ENCODE results near the gene MTHFD1. TPM values are rescaled to one million over a fixed set of nuclear protein-coding genes. Genes with fewer than 3 reads are reported as not detected.
A peak's percentile ranks its signal among the peaks of the same experiment; 100 is the strongest.

The MTHFD1 gene
- total and polyA plus RNA-seq, 2 experiments from 2014 or later, result 37.8 to 63.6 TPM

- Histone ChIP-seq H3K4me1 (ENCODE audit: low read depth) (peaks cover 26% of the 10 kb centered on the region), H3K4me3 (no peak overlapping the region), H3K36me3 (no peaks in the 10 kb centered on the region), H3K9me3 (ENCODE audit: low read depth) (no peaks in the 10 kb centered on the region), H3K27ac (no peak overlapping the region), H3K27me3 (no peaks in the 10 kb centered on the region)
- no peak for TF ChIP-seq CTCF (IDR thresholded peaks at IDR 0.05; ENCODE audit: low read depth, low read length)
- DNase-seq (ENCODE audit: low read depth in 1 of 2, low spot score in 1 of 2), result peak in 1 of 2 donors; percentile 91
Observed at GRCh38 chr14:64438181-64438841, 50.2 kb downstream of the MTHFD1 start.

- Histone ChIP-seq H3K27me3 (no peaks in the 10 kb centered on the region), H3K36me3 (no peaks in the 10 kb centered on the region), H3K27ac (no peak overlapping the region), H3K9me3 (ENCODE audit: low read depth) (no peaks in the 10 kb centered on the region), H3K4me1 (ENCODE audit: low read depth) (peaks cover 32% of the 10 kb centered on the region), H3K4me3 (no peak overlapping the region)
- no peak for TF ChIP-seq CTCF (IDR thresholded peaks at IDR 0.05; ENCODE audit: low read depth, low read length)
- no peak for DNase-seq (ENCODE audit: low read depth in 1 of 2, low spot score in 1 of 2)
Observed at GRCh38 chr14:64439141-64439540, 51.0 kb downstream of the MTHFD1 start.

GRCh38 chr14:64440494-64440893 is 52.3 kb downstream of the MTHFD1 start:
- Histone ChIP-seq H3K9me3 (ENCODE audit: low read depth) (no peaks in the 10 kb centered on the region), H3K27me3 (no peaks in the 10 kb centered on the region), H3K4me1 (ENCODE audit: low read depth) (peaks cover 29% of the 10 kb centered on the region), H3K4me3 (no peak overlapping the region), H3K27ac (no peak overlapping the region), H3K36me3 (no peaks in the 10 kb centered on the region)
- no peak for TF ChIP-seq CTCF (IDR thresholded peaks at IDR 0.05; ENCODE audit: low read depth, low read length)
- DNase-seq (ENCODE audit: low read depth in 1 of 2, low spot score in 1 of 2), result no peak

GRCh38 chr14:64442300-64442988 is 54.3 kb downstream of the MTHFD1 start:
- H3K27ac ChIP-seq, result peak overlapping the region; percentile 67
- H3K27me3 ChIP-seq, result no peaks in the 10 kb centered on the region
- no peaks in the 10 kb centered on the region for H3K9me3 ChIP-seq (ENCODE audit: low read depth)
- peak; percentile 56 to 88 for DNase-seq (ENCODE audit: low read depth in 1 of 2, low spot score in 1 of 2)
- H3K4me1 ChIP-seq (ENCODE audit: low read depth), result peaks cover 32% of the 10 kb centered on the region
- H3K36me3 ChIP-seq, result no peaks in the 10 kb centered on the region
- TF ChIP-seq CTCF (IDR thresholded peaks at IDR 0.05; ENCODE audit: low read depth, low read length), result no peak
- H3K4me3 ChIP-seq, result no peak overlapping the region

GRCh38 chr14:64444140-64444539 is 56.0 kb downstream of the MTHFD1 start:
- Histone ChIP-seq H3K9me3 (ENCODE audit: low read depth) (no peaks in the 10 kb centered on the region), H3K27ac (no peak overlapping the region), H3K36me3 (peaks cover under 1% of the 10 kb centered on the region), H3K4me3 (no peak overlapping the region), H3K4me1 (ENCODE audit: low read depth) (peaks cover 32% of the 10 kb centered on the region), H3K27me3 (no peaks in the 10 kb centered on the region)
- DNase-seq (ENCODE audit: low read depth in 1 of 2, low spot score in 1 of 2), result no peak
- TF ChIP-seq CTCF (IDR thresholded peaks at IDR 0.05; ENCODE audit: low read depth, low read length), result no peak
